IMR-90 (cell line): ENCODE measurements around the gene NPHP4. TPM values are rescaled to one million over a fixed set of nuclear protein-coding genes. Genes with fewer than 3 reads are reported as not detected.

Source experiments
- ATAC-seq: fragments of 200-7000 bp; cut with Tn5 transposase; 2 replicates; pipeline ENCODE4 v1.9.1; 2020; ENCODE audit warnings: low read depth, mild to moderate bottlenecking, moderate library complexity
- BruUV-seq: library from RNA; stranded (reverse); fragments of 400-500 nt; replicated peaks from 2 replicates; lab custom pipeline; 2021; lab: Mats Ljungman, UMichigan
- CTCF ChIA-PET: fragments of 300-600 bp; formaldehyde crosslinking; extraction: SDS; loops from one replicate; lab custom pipeline; 2021; ENCODE audit warnings: antibody characterized with exemption; lab: Yijun Ruan, JAX
- POLR2A ChIA-PET: fragments of 300-600 bp; sonication (Branson Sonifier 250); formaldehyde crosslinking; loops from one replicate; lab custom pipeline; 2022; ENCODE audit warnings: antibody characterized with exemption; ENCODE audit not compliant: unreplicated experiment; lab: Charles Lee
- DNase-seq: peaks from one replicate; pipeline ENCODE4 v3.0.0; 2013
- H2AFZ ChIP-seq: replicated peaks from 2 replicates; pipeline ENCODE3; 2013; ENCODE audit warnings: low read length, mild to moderate bottlenecking; ENCODE audit not compliant: poor library complexity
- H2AK5ac ChIP-seq: 2 replicates; pipeline ENCODE4 v1.6.1; 2013; ENCODE audit warnings: low read depth, low read length, inconsistent platforms
- H2AK9ac ChIP-seq: replicated peaks from 2 replicates; pipeline ENCODE3; 2013; ENCODE audit warnings: mild to moderate bottlenecking, low read depth, low read length, moderate library complexity; ENCODE audit not compliant: poor library complexity
- H2BK120ac ChIP-seq: 2 replicates; pipeline ENCODE4 v1.6.1; 2013; ENCODE audit warnings: low read depth, low read length, inconsistent platforms
- H2BK15ac ChIP-seq: 3 replicates; pipeline ENCODE4 v1.6.1; 2013; ENCODE audit warnings: low read depth, low read length, inconsistent platforms
- H2BK20ac ChIP-seq: 2 replicates; pipeline ENCODE4 v1.6.1; 2013; ENCODE audit warnings: low read depth, mild to moderate bottlenecking, inconsistent platforms, low read length, moderate library complexity
- H2BK5ac ChIP-seq: 2 replicates; pipeline ENCODE4 v1.6.1; 2013; ENCODE audit warnings: mild to moderate bottlenecking, low read depth, low read length, inconsistent platforms; ENCODE audit not compliant: poor library complexity, severe bottlenecking
- H3K14ac ChIP-seq: replicated peaks from 2 replicates; pipeline ENCODE4 v1.6.1; 2013; ENCODE audit warnings: low read depth, low read length, inconsistent platforms
- H3K18ac ChIP-seq: 2 replicates; pipeline ENCODE4 v1.6.1; 2013; ENCODE audit warnings: low read depth, low read length, control low read depth
- H3K23ac ChIP-seq: 2 replicates; pipeline ENCODE4 v1.6.1; 2013; ENCODE audit warnings: low read depth, low read length, inconsistent platforms
- H3K27ac ChIP-seq: 2 replicates; pipeline ENCODE4 v1.5.1; 2013; ENCODE audit warnings: mild to moderate bottlenecking, control low read depth, low read length; ENCODE audit not compliant: insufficient read depth
- H3K27me3 ChIP-seq: 2 replicates; pipeline ENCODE4 v1.6.1; 2013; ENCODE audit warnings: low read length; ENCODE audit not compliant: control insufficient read depth, insufficient read depth
- H3K36me3 ChIP-seq: 2 replicates; pipeline ENCODE4 v1.6.1; 2013; ENCODE audit warnings: low read length, mixed read lengths; ENCODE audit not compliant: control insufficient read depth, insufficient read depth
- H3K4ac ChIP-seq: 2 replicates; pipeline ENCODE4 v1.6.1; 2013; ENCODE audit warnings: low read depth, low read length, inconsistent platforms
- H3K4me1 ChIP-seq: 2 replicates; pipeline ENCODE4 v1.6.1; 2013; ENCODE audit warnings: low read length, mixed read lengths; ENCODE audit not compliant: control insufficient read depth, insufficient read depth
- H3K4me2 ChIP-seq: 2 replicates; pipeline ENCODE4 v1.6.1; 2013; ENCODE audit warnings: low read depth, mild to moderate bottlenecking, control low read depth, low read length, moderate library complexity
- H3K4me3 ChIP-seq: 2 replicates; pipeline ENCODE4 v1.5.1; 2013; ENCODE audit warnings: low read depth, mild to moderate bottlenecking, control low read depth, low read length, moderate library complexity; ENCODE audit not compliant: insufficient read depth
- H3K56ac ChIP-seq: 2 replicates; pipeline ENCODE4 v1.6.1; 2013; ENCODE audit warnings: low read length, inconsistent platforms; ENCODE audit not compliant: insufficient read depth; ENCODE audit errors: extremely low read depth
- H3K79me1 ChIP-seq, 2 experiments: 2 replicates each; pipeline ENCODE4 v1.6.1; 2013; ENCODE audit warnings: low read length in 2 of 2, inconsistent platforms in 1 of 2, low read depth in 1 of 2
- H3K9ac ChIP-seq: 2 replicates; pipeline ENCODE4 v1.6.1; 2013; ENCODE audit warnings: low read depth, low read length, control low read depth
- H3K9me1 ChIP-seq: 2 replicates; pipeline ENCODE4 v1.6.1; 2013; ENCODE audit warnings: low read length, inconsistent platforms; ENCODE audit not compliant: insufficient read depth
- H3K9me3 ChIP-seq: 2 replicates; pipeline ENCODE4 v1.6.1; 2013; ENCODE audit warnings: low read length; ENCODE audit not compliant: control insufficient read depth, insufficient read depth
- H4K20me1 ChIP-seq: 2 replicates; pipeline ENCODE4 v1.6.1; 2013; ENCODE audit warnings: low read length, inconsistent platforms; ENCODE audit not compliant: insufficient read depth
- H4K5ac ChIP-seq: 2 replicates; pipeline ENCODE4 v1.6.1; 2013; ENCODE audit warnings: mild to moderate bottlenecking, low read depth, low read length, control low read depth
- H4K8ac ChIP-seq, 2 experiments: 2 replicates each; pipeline ENCODE4 v1.6.1; 2013; ENCODE audit warnings: low read depth in 2 of 2, low read length in 2 of 2, control low read depth in 1 of 2, inconsistent platforms in 1 of 2
- H4K91ac ChIP-seq: 2 replicates; pipeline ENCODE4 v1.6.1; 2013; ENCODE audit warnings: low read depth, low read length, inconsistent platforms; ENCODE audit not compliant: insufficient read depth
- BHLHE40 ChIP-seq: fragments of 150-350 bp; IDR thresholded peaks from 2 replicates; pipeline ENCODE4 v1.6.1; 2016; ENCODE audit warnings: mild to moderate bottlenecking, low read depth, low read length
- CEBPB ChIP-seq: IDR thresholded peaks from 2 replicates; pipeline ENCODE4 v1.6.1; 2012; ENCODE audit warnings: low read depth, low read length, improper control_type of control experiment
- CHD1 ChIP-seq: IDR thresholded peaks from 2 replicates; pipeline ENCODE4 v1.6.1; 2012; ENCODE audit warnings: low read depth, low read length, improper control_type of control experiment
- CTCF ChIP-seq: conservative IDR thresholded peaks from 2 replicates; pipeline ENCODE4 v1.5.1; 2012; ENCODE audit warnings: mild to moderate bottlenecking, low read depth, low read length, improper control_type of control experiment
- FOS ChIP-seq: fragments of 150-350 bp; IDR thresholded peaks from 2 replicates; pipeline ENCODE4 v1.6.1; 2016; ENCODE audit warnings: low read depth, low read length
- MAFK ChIP-seq: IDR thresholded peaks from 2 replicates; pipeline ENCODE4 v1.6.1; 2012; ENCODE audit warnings: low read depth, low read length, improper control_type of control experiment
- MAZ ChIP-seq: IDR thresholded peaks from 2 replicates; pipeline ENCODE4 v1.6.1; 2012; ENCODE audit warnings: low read depth, mild to moderate bottlenecking, low read length, improper control_type of control experiment, moderate library complexity, borderline replicate concordance
- MXI1 ChIP-seq: IDR thresholded peaks from 2 replicates; pipeline ENCODE4 v1.6.1; 2012; ENCODE audit warnings: low read depth, mild to moderate bottlenecking, low read length, moderate library complexity, borderline replicate concordance
- NFE2L2 ChIP-seq: fragments of 150-350 bp; IDR thresholded peaks from 2 replicates; pipeline ENCODE4 v1.6.1; 2016; ENCODE audit warnings: low read depth, mild to moderate bottlenecking, low read length
- POLR2A ChIP-seq: IDR thresholded peaks from 2 replicates; pipeline ENCODE4 v1.6.1; 2012; ENCODE audit warnings: mild to moderate bottlenecking, low read depth, low read length
- RAD21 ChIP-seq: IDR thresholded peaks from 2 replicates; pipeline ENCODE4 v1.6.1; 2012; ENCODE audit warnings: low read length, improper control_type of control experiment
- RCOR1 ChIP-seq: IDR thresholded peaks from 2 replicates; pipeline ENCODE4 v1.6.1; 2012; ENCODE audit warnings: mild to moderate bottlenecking, low read length, improper control_type of control experiment; ENCODE audit not compliant: insufficient replicate concordance
- RFX5 ChIP-seq: IDR thresholded peaks from 2 replicates; pipeline ENCODE4 v1.8.0; 2012; ENCODE audit warnings: low read depth, mild to moderate bottlenecking, low read length, moderate library complexity
- SMC3 ChIP-seq: fragments of 150-350 bp; IDR thresholded peaks from 2 replicates; pipeline ENCODE4 v1.6.1; 2016; ENCODE audit warnings: low read depth, mild to moderate bottlenecking, antibody characterized with exemption, low read length, moderate library complexity
- WGBS, 2 experiments: methylation state at CpG; one replicate each; pipeline versions ENCODE4 v1.1.5 to v1.1.7; 2013; ENCODE audit warnings: missing lambda C conversion rate in 2 of 2; ENCODE audit not compliant: insufficient read length in 1 of 2; ENCODE audit errors: extremely low coverage in 2 of 2; 5-methylcytosine and 5-hydroxymethylcytosine counted together
- dilution Hi-C: fragments of 300-500 bp; cut with HindIII; formaldehyde crosslinking; loops from one replicate; pipeline ENCODE4 v1.14.3; 2018; ENCODE audit warnings: low sequenced_read_pairs; ENCODE audit not compliant: unreplicated experiment
- in situ Hi-C: fragments of 300-500 bp; cut with MboI; formaldehyde crosslinking; loops from 3 replicates; pipeline ENCODE4 v1.14.3; 2019; ENCODE audit warnings: low sequenced_read_pairs, inconsistent platforms, mixed read lengths
- intact Hi-C: fragments of 100-400 bp; cut with micrococcal nuclease; formaldehyde crosslinking; loops from 2 replicates; pipeline ENCODE4 v1.10.0; 2022
- polyA plus RNA-seq, 3 experiments: library from polyadenylated mRNA; depleted of rRNA; stranded (reverse); fragments of >200 nt; gene quantifications; 2 replicates each; pipeline ENCODE4 v1.2.3, GENCODE V29; 2012; ENCODE audit warnings: low replicate concordance in 1 of 3
- total RNA-seq: library from RNA; depleted of rRNA; stranded (reverse); fragments of >200 nt; gene quantifications from 2 replicates; pipeline ENCODE4 v1.2.3, GENCODE V29; 2012
- TF ChIP-seq, protein P1 (sequence below): fragments of 150-350 bp; IDR thresholded peaks from 2 replicates; pipeline ENCODE4 v1.6.1; 2017; ENCODE audit warnings: mild to moderate bottlenecking, antibody characterized with exemption, low read length, low read depth
- TF ChIP-seq, protein P2 (sequence below): fragments of 150-350 bp; IDR thresholded peaks from 2 replicates; pipeline ENCODE4 v1.6.1; 2016; ENCODE audit warnings: low read depth, mild to moderate bottlenecking, low read length, moderate library complexity, borderline replicate concordance

NPHP4 gene
- total and polyA plus RNA-seq, 2 of the 4 experiments (the other 2 are of a cell fraction), result 2.0 to 5.5 TPM

DNA sequence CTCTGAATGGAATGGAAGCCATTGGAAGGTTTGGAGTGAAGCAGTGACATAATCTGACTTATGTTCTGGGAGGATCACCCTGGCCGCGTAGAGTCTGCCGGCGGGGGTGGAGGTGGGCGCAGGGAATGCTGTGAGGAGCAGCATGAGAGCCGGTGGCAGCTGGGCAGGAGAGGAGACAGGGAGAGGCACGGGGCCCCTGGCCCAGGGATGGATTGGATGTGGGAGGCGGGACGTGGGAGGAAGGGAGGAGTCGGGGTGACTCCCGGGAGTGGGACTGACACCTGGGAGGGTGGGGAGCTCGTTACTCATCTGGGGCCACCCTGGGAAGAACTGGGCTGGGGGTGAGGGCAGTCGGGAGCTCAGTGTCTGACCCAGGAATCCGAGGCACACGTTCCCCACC lies 43.1 kb upstream of the NPHP4 start:
- Histone ChIP-seq H2AK9ac (peak overlapping the region; percentile 49), H3K4me3 (no peak overlapping the region), H2AK5ac (no peak overlapping the region), H3K18ac (no peak overlapping the region), H4K8ac (no peak overlapping the region), H2AFZ (no peak overlapping the region), H4K91ac (no peak overlapping the region), H2BK120ac (no peak overlapping the region), H3K9ac (no peak overlapping the region), H3K27ac (no peak overlapping the region), H2BK15ac (no peak overlapping the region), H3K4ac (no peak overlapping the region), H3K9me3 (no peaks in the 10 kb centered on the region), H3K14ac (no peak overlapping the region), H3K27me3 (peaks cover 5% of the 10 kb centered on the region; the same call in 1 of the 2 replicates), H4K5ac (no peak overlapping the region), H4K20me1 (no peaks in the 10 kb centered on the region), H3K9me1 (peaks cover 4% of the 10 kb centered on the region), H3K4me2 (no peak overlapping the region), H2BK5ac (no peak overlapping the region), H3K4me1 (no peaks in the 10 kb centered on the region), H3K56ac (no peak overlapping the region), H3K23ac (no peak overlapping the region), H3K79me1 (no peaks in the 10 kb centered on the region), H2BK20ac (no peak overlapping the region), H3K36me3 (no peaks in the 10 kb centered on the region)
- BruUV-seq, result no TSS peak
- dilution Hi-C loops, result no loop called here
- WGBS, 2 experiments, result 72% methylated on average over 6 of the region's 15 CpGs; no CpG with 5 or more reads in 1 of the 2 experiments
- in situ Hi-C loops, result no loop called here
- intact Hi-C loops, result no loop called here
- ATAC-seq, result no peak
- no peak for DNase-seq
- ChIA-PET CTCF (interaction anchor here (0.8 to 0.9 kb wide), 2 partner anchors 8 to 11 kb away, joined by 3 to 5 read pairs; no protein-coding TSS in a partner anchor), POLR2A (no interaction called here)
- TF ChIP-seq, protein P1, sequence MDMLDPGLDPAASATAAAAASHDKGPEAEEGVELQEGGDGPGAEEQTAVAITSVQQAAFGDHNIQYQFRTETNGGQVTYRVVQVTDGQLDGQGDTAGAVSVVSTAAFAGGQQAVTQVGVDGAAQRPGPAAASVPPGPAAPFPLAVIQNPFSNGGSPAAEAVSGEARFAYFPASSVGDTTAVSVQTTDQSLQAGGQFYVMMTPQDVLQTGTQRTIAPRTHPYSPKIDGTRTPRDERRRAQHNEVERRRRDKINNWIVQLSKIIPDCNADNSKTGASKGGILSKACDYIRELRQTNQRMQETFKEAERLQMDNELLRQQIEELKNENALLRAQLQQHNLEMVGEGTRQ, result no peak
- no peak for TF ChIP-seq MXI1
- TF ChIP-seq MAFK, result no peak
- TF ChIP-seq SMC3, result no peak
- no peak for TF ChIP-seq RAD21
- no peak for TF ChIP-seq MAZ
- no peak for TF ChIP-seq BHLHE40
- no peak for TF ChIP-seq CHD1
- TF ChIP-seq, protein P2, sequence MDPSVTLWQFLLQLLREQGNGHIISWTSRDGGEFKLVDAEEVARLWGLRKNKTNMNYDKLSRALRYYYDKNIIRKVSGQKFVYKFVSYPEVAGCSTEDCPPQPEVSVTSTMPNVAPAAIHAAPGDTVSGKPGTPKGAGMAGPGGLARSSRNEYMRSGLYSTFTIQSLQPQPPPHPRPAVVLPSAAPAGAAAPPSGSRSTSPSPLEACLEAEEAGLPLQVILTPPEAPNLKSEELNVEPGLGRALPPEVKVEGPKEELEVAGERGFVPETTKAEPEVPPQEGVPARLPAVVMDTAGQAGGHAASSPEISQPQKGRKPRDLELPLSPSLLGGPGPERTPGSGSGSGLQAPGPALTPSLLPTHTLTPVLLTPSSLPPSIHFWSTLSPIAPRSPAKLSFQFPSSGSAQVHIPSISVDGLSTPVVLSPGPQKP, result no peak
- no peak for TF ChIP-seq CEBPB
- no peak for TF ChIP-seq NFE2L2
- no peak for TF ChIP-seq FOS
- TF ChIP-seq POLR2A, result no peak
- no peak for TF ChIP-seq RFX5
- no peak for TF ChIP-seq CTCF
- no peak for TF ChIP-seq RCOR1
